Measurements from ENCODE around the gene WNT6.

- TF ChIP-seq POLR2A (IDR thresholded peaks at IDR 0.05) = no peak
- no peak for TF ChIP-seq CTCF (IDR thresholded peaks at IDR 0.05)
These were observed 35.6 kb upstream of the WNT6 start for GRCh38 chr2:218824004-218824403.

Data from thyroid gland (tissue), 4 donors.